ENCODE data around the gene ESR1. TPM values are rescaled to one million over a fixed set of nuclear protein-coding genes. Genes with fewer than 3 reads are reported as not detected.

Gene ESR1
- total and polyA plus RNA-seq, 2 donors (not counting 1 experiment from before 2014, with no cell fraction given), result 0.06 to 0.50 TPM

DNA sequence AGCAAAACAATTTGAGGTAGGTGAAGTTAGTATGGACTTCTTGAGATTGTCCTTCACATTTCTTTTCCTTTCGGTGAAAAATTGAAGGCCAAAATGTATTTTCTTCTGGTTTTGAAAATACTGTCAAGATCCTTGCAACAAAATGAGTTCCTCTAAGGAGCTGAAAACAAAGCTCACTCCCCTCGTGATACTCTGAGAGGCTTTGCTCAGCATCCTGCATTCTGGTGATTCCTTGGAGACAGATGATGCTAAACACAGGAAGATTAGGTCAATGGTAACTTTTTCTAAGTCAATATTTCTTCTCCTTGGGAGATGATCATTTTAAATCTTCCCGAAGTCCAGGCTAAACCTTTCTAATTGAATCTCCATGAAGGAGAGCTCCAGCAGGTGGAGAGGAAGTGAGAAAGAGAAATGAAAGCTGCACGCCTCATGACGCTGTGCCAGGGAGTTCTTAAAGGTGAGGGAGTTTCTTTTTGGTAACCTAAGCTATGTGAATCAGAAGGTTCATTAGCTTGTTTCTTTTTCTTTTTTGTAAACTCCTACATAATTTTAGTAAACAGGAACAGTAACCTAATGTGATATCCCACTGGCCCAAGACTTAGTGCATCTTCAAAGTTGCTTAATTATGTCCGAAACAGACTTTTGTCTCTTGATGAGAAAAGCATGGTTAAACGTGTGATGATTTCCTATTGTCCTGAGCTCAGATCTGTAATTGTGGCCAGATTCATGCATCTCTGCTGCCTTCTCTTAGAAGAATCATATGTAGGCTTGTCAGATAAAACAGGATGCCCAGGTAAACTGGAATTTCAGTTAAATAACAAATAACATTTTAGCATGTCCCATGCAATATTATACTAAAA lies 15.0 kb downstream of the ESR1 start:
- no peaks in the 10 kb centered on the region for H3K27me3 ChIP-seq (ENCODE audit: control insufficient read depth, insufficient read depth, low read length)
- no peak overlapping the region for H3K9ac ChIP-seq (ENCODE audit: insufficient read depth, low read length)
- no peaks in the 10 kb centered on the region for H3K36me3 ChIP-seq (ENCODE audit: control insufficient read depth, insufficient read depth, low read length)
- H3K4me2 ChIP-seq (ENCODE audit: extremely low read depth, insufficient read depth, low read length), result no peak overlapping the region
- no peak for DNase-seq (ENCODE audit: low read depth in 2 of 2)
- H3K79me2 ChIP-seq (ENCODE audit: control insufficient read depth, insufficient read depth, low read length), result no peaks in the 10 kb centered on the region
- H2AFZ ChIP-seq (ENCODE audit: low read length), result no peak overlapping the region
- no peaks in the 10 kb centered on the region for H3K9me3 ChIP-seq (ENCODE audit: control insufficient read depth, insufficient read depth, low read depth, low read length)
- H3K4me1 ChIP-seq (ENCODE audit: control insufficient read depth, extremely low read depth, insufficient read depth, low read length), result no peaks in the 10 kb centered on the region
- H3K27ac ChIP-seq (ENCODE audit: insufficient read depth, low read length), result no peak overlapping the region
- TF ChIP-seq, protein P1, sequence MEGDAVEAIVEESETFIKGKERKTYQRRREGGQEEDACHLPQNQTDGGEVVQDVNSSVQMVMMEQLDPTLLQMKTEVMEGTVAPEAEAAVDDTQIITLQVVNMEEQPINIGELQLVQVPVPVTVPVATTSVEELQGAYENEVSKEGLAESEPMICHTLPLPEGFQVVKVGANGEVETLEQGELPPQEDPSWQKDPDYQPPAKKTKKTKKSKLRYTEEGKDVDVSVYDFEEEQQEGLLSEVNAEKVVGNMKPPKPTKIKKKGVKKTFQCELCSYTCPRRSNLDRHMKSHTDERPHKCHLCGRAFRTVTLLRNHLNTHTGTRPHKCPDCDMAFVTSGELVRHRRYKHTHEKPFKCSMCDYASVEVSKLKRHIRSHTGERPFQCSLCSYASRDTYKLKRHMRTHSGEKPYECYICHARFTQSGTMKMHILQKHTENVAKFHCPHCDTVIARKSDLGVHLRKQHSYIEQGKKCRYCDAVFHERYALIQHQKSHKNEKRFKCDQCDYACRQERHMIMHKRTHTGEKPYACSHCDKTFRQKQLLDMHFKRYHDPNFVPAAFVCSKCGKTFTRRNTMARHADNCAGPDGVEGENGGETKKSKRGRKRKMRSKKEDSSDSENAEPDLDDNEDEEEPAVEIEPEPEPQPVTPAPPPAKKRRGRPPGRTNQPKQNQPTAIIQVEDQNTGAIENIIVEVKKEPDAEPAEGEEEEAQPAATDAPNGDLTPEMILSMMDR (conservative IDR thresholded peaks at IDR 0.05 in 1 of 2, IDR thresholded peaks at IDR 0.05 in 1 of 2; ENCODE audit: low read depth in 1 of 2, low read length in 2 of 2), result no peak
- TF ChIP-seq EZH2 (IDR thresholded peaks at IDR 0.05; ENCODE audit: low read length, missing control alignments), result no peak
- no peak overlapping the region for H3K4me3 ChIP-seq (replicated peaks in 1 of 4; ENCODE audit: control extremely low read depth in 1 of 4, insufficient read depth in 1 of 4, low read depth in 3 of 4, low read length in 4 of 4)
- no peaks in the 10 kb centered on the region for H4K20me1 ChIP-seq (ENCODE audit: control insufficient read depth, extremely low read depth, insufficient read depth, low read length)

DNA sequence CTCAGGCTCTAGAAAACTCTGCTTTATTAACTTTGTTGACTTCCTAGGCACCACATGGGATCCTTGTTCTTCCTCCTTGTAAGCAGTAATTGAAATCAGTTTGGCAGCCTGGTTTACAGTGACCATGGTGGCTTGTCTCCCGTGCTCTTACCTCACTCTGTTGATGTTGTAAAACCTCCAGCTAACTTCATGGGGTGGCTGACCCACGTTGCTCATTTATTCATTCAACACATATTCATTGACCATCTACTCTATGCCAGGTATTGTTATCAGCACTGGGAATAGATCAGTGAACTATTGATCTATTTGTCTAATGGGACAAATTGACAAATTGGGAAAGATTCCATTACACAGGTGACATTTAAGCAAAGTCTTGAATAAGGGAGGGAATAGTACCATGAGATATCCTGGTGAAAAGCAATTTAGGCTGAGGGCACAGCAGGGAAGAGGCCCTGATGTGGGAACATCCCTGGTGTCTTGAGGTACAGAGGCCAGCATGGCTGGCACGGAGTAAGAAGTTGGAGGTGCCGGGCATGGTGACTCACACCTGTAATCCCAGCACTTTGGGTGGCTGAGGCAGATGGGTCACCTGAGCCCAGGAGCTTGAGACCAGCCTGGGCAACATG lies 19.1 kb downstream of the ESR1 start:
- Histone ChIP-seq H3K4me3 (replicated peaks in 1 of 4; ENCODE audit: control extremely low read depth in 1 of 4, insufficient read depth in 1 of 4, low read depth in 3 of 4, low read length in 4 of 4) (no peak overlapping the region), H3K4me2 (ENCODE audit: extremely low read depth, insufficient read depth, low read length) (no peak overlapping the region), H3K27ac (ENCODE audit: insufficient read depth, low read length) (no peak overlapping the region), H2AFZ (ENCODE audit: low read length) (no peak overlapping the region), H3K4me1 (ENCODE audit: control insufficient read depth, extremely low read depth, insufficient read depth, low read length) (no peaks in the 10 kb centered on the region), H4K20me1 (ENCODE audit: control insufficient read depth, extremely low read depth, insufficient read depth, low read length) (no peaks in the 10 kb centered on the region), H3K27me3 (ENCODE audit: control insufficient read depth, insufficient read depth, low read length) (no peaks in the 10 kb centered on the region), H3K9me3 (ENCODE audit: control insufficient read depth, insufficient read depth, low read depth, low read length) (no peaks in the 10 kb centered on the region), H3K9ac (ENCODE audit: insufficient read depth, low read length) (no peak overlapping the region), H3K36me3 (ENCODE audit: control insufficient read depth, insufficient read depth, low read length) (no peaks in the 10 kb centered on the region), H3K79me2 (ENCODE audit: control insufficient read depth, insufficient read depth, low read length) (no peaks in the 10 kb centered on the region)
- TF ChIP-seq, protein P1 (conservative IDR thresholded peaks at IDR 0.05 in 1 of 2, IDR thresholded peaks at IDR 0.05 in 1 of 2; ENCODE audit: low read depth in 1 of 2, low read length in 2 of 2), result no peak
- TF ChIP-seq EZH2 (IDR thresholded peaks at IDR 0.05; ENCODE audit: low read length, missing control alignments), result no peak
- no peak for DNase-seq (ENCODE audit: low read depth in 2 of 2)

DNA sequence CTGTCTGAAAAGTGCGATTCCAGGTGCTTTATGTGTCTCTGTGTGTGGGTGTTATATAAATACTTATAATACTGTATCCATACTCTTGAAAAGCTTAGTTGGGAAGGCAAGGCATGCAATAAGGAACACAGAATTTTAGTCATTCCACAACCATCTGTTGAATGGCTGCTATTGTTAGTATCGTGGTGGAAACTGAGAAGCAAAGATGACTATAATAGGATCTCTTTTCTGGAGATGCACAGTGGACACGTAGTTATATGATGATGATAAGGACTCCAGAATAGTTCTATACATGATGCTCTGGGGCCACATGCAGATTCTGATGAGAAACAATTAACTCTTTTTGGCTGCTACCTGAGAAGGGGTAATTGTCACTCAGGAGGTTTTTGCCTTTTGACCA lies 25.2 kb downstream of the ESR1 start:
- Histone ChIP-seq H3K9me3 (ENCODE audit: control insufficient read depth, insufficient read depth, low read depth, low read length) (no peaks in the 10 kb centered on the region), H4K20me1 (ENCODE audit: control insufficient read depth, extremely low read depth, insufficient read depth, low read length) (no peaks in the 10 kb centered on the region), H3K27ac (ENCODE audit: insufficient read depth, low read length) (no peak overlapping the region), H3K4me1 (ENCODE audit: control insufficient read depth, extremely low read depth, insufficient read depth, low read length) (no peaks in the 10 kb centered on the region), H3K79me2 (ENCODE audit: control insufficient read depth, insufficient read depth, low read length) (no peaks in the 10 kb centered on the region), H2AFZ (ENCODE audit: low read length) (no peak overlapping the region), H3K4me3 (replicated peaks in 1 of 4; ENCODE audit: control extremely low read depth in 1 of 4, insufficient read depth in 1 of 4, low read depth in 3 of 4, low read length in 4 of 4) (no peak overlapping the region), H3K36me3 (ENCODE audit: control insufficient read depth, insufficient read depth, low read length) (no peaks in the 10 kb centered on the region), H3K9ac (ENCODE audit: insufficient read depth, low read length) (no peak overlapping the region), H3K4me2 (ENCODE audit: extremely low read depth, insufficient read depth, low read length) (no peak overlapping the region), H3K27me3 (ENCODE audit: control insufficient read depth, insufficient read depth, low read length) (no peaks in the 10 kb centered on the region)
- DNase-seq (ENCODE audit: low read depth in 2 of 2), result no peak
- TF ChIP-seq EZH2 (IDR thresholded peaks at IDR 0.05; ENCODE audit: low read length, missing control alignments), result no peak
- TF ChIP-seq, protein P1 (conservative IDR thresholded peaks at IDR 0.05 in 1 of 2, IDR thresholded peaks at IDR 0.05 in 1 of 2; ENCODE audit: low read depth in 1 of 2, low read length in 2 of 2), result no peak

All from fibroblast of lung (primary cell).